Uterus (tissue), 2 donors: ENCODE data around the gene BMP6.

Experiments used
- CTCF ChIP-seq, 4 experiments: fragments of 200-600 bp in 2 of 4; fragments of 450-650 bp in 2 of 4; sonication (generic) in 2 of 4; IDR thresholded peaks; one replicate each; pipeline ENCODE4 v1.5.1; 2016 to 2019; ENCODE audit warnings: antibody characterized with exemption in 4 of 4, mild to moderate bottlenecking in 2 of 4, moderate library complexity in 1 of 4
- POLR2A ChIP-seq, 2 donors: fragments of 450-650 bp; IDR thresholded peaks; one replicate each; pipeline ENCODE4 v1.6.1; 2016; ENCODE audit warnings: antibody characterized with exemption in 2 of 2, mild to moderate bottlenecking in 1 of 2, moderate library complexity in 1 of 2

- no peak for TF ChIP-seq CTCF (IDR thresholded peaks at IDR 0.05)
- no peak for TF ChIP-seq POLR2A (IDR thresholded peaks at IDR 0.05)
Measured at GRCh38 chr6:7803214-7803613, 77.3 kb downstream of the BMP6 start.
